GM23248 (cell line): ENCODE data around the gene STIM2.

Experiments used
- EZH2 ChIP-seq: fragments of 200-600 bp; sonication (generic); IDR thresholded peaks from 2 replicates; pipeline ENCODE4 v1.6.1; 2018; ENCODE audit warnings: antibody characterized with exemption, mild to moderate bottlenecking; ENCODE audit not compliant: insufficient read depth, poor library complexity, severe bottlenecking
- EZH2phosphoT487 ChIP-seq: fragments of 200-600 bp; sonication (generic); IDR thresholded peaks from 2 replicates; pipeline ENCODE4 v1.6.1; 2018; ENCODE audit warnings: antibody characterized with exemption, moderate library complexity, mild to moderate bottlenecking, low read depth; ENCODE audit not compliant: insufficient read depth

DNA sequence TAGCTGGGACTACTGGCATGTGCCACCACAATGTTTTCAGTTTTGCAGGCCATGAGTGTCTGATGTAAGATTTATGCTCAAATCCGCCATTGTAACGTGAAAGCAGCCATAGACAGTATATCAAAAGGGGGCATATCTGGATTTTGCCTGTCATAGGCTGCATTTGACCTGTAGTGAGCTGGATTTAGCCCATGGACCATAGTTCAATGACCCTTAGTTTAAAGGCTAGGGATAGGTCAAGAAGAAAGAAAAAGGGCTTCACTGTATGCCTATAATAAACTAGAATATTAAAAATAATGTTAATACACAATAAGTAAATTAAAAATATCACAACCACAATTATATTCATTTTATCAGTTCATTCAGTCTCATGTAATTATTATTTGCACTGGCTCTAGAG is 181.8 kb downstream of the STIM2 start:
- TF ChIP-seq EZH2phosphoT487 = no peak
- TF ChIP-seq EZH2 = no peak
